Measurements from ENCODE around the gene DAZL. TPM values are rescaled to one million over a fixed set of nuclear protein-coding genes. Genes with fewer than 3 reads are reported as not detected.

DAZL gene
- total and polyA plus RNA-seq, 5 donors from 2014 or later, result not detected

- no peak for ATAC-seq (ENCODE audit: low read depth in 2 of 2)
- no peak overlapping the region for H3K4me3 ChIP-seq (ENCODE audit: low read depth, low read length)
- no peaks in the 10 kb centered on the region for H3K9me3 Mint-ChIP-seq
- peaks cover 54% of the 10 kb centered on the region for H3K27me3 Mint-ChIP-seq
- H3K9me3 ChIP-seq (ENCODE audit: control insufficient read depth in 2 of 2, low read length in 2 of 2), result no peaks in the 10 kb centered on the region
- no peak overlapping the region for H3K4me3 Mint-ChIP-seq
- no peaks in the 10 kb centered on the region for H3K36me3 ChIP-seq (ENCODE audit: control insufficient read depth, insufficient read depth, low read length)
- no peak for DNase-seq
- no peak overlapping the region for H3K27ac Mint-ChIP-seq
- no peaks in the 10 kb centered on the region for H3K36me3 Mint-ChIP-seq
- no peaks in the 10 kb centered on the region for H3K4me1 ChIP-seq (ENCODE audit: control insufficient read depth, insufficient read depth, low read length, poor library complexity, severe bottlenecking)
- H3K4me1 Mint-ChIP-seq, result peaks cover 6 to 27% (median 16%) of the 10 kb centered on the region in 4 donors
- peaks cover 4% of the 10 kb centered on the region for H3K27me3 ChIP-seq (ENCODE audit: control insufficient read depth, insufficient read depth, low read length)
- H3K27ac ChIP-seq (ENCODE audit: insufficient read depth, low read length, poor library complexity, severe bottlenecking), result no peak overlapping the region
These were observed 9.4 kb downstream of the DAZL start for GRCh38 chr3:16595778-16596177.

- H3K36me3 Mint-ChIP-seq, result no peaks in the 10 kb centered on the region
These were observed 15.2 kb downstream of the DAZL start for GRCh38 chr3:16589867-16590624.

GRCh38 chr3:16589120-16589519 lies 16.1 kb downstream of the DAZL start:
- ATAC-seq (ENCODE audit: low read depth in 2 of 2), result no peak
- H3K36me3 ChIP-seq (ENCODE audit: control insufficient read depth, insufficient read depth, low read length), result no peaks in the 10 kb centered on the region
- Mint-ChIP-seq H3K9me3 (no peaks in the 10 kb centered on the region), H3K4me3 (no peak overlapping the region), H3K27ac (no peak overlapping the region), H3K27me3 (peaks cover 21% of the 10 kb centered on the region), H3K4me1 (peaks cover 0 to 9% (median 2%) of the 10 kb centered on the region in 4 donors), H3K36me3 (no peaks in the 10 kb centered on the region)
- DNase-seq, result no peak
- H3K27me3 ChIP-seq (ENCODE audit: control insufficient read depth, insufficient read depth, low read length), result peaks cover 2% of the 10 kb centered on the region
- H3K4me1 ChIP-seq (ENCODE audit: control insufficient read depth, insufficient read depth, low read length, poor library complexity, severe bottlenecking), result peaks cover 3% of the 10 kb centered on the region
- H3K27ac ChIP-seq (ENCODE audit: insufficient read depth, low read length, poor library complexity, severe bottlenecking), result no peak overlapping the region
- H3K4me3 ChIP-seq (ENCODE audit: low read depth, low read length), result no peak overlapping the region
- no peaks in the 10 kb centered on the region for H3K9me3 ChIP-seq (ENCODE audit: control insufficient read depth in 2 of 2, low read length in 2 of 2)

More at GRCh38 chr3:16589867-16590624, 15.2 kb downstream of the DAZL start:
- DNase-seq (peak in 1 of 3 donors; percentile 38), ATAC-seq (ENCODE audit: low read depth in 2 of 2) (peak in 1 of 2 donors; percentile 56)
- Histone ChIP-seq H3K4me3 (ENCODE audit: low read depth, low read length) (no peak overlapping the region), H3K27me3 (ENCODE audit: control insufficient read depth, insufficient read depth, low read length) (peaks cover 2% of the 10 kb centered on the region), H3K27ac (ENCODE audit: insufficient read depth, low read length, poor library complexity, severe bottlenecking) (no peak overlapping the region), H3K9me3 (ENCODE audit: control insufficient read depth in 2 of 2, low read length in 2 of 2) (no peaks in the 10 kb centered on the region), H3K36me3 (ENCODE audit: control insufficient read depth, insufficient read depth, low read length) (no peaks in the 10 kb centered on the region), H3K4me1 (ENCODE audit: control insufficient read depth, insufficient read depth, low read length, poor library complexity, severe bottlenecking) (peaks cover 3% of the 10 kb centered on the region)
- Mint-ChIP-seq H3K27me3 (peaks cover 26% of the 10 kb centered on the region), H3K4me1 (peaks cover 0 to 9% (median 2%) of the 10 kb centered on the region in 4 donors), H3K4me3 (no peak overlapping the region), H3K9me3 (no peaks in the 10 kb centered on the region), H3K27ac (no peak overlapping the region)

- Mint-ChIP-seq H3K27me3 (peaks cover 13% of the 10 kb centered on the region), H3K9me3 (no peaks in the 10 kb centered on the region), H3K4me3 (no peak overlapping the region), H3K4me1 (peaks cover 0 to 9% (median 2%) of the 10 kb centered on the region in 4 donors), H3K36me3 (no peaks in the 10 kb centered on the region), H3K27ac (no peak overlapping the region)
- peaks cover 2% of the 10 kb centered on the region for H3K27me3 ChIP-seq (ENCODE audit: control insufficient read depth, insufficient read depth, low read length)
- no peak overlapping the region for H3K27ac ChIP-seq (ENCODE audit: insufficient read depth, low read length, poor library complexity, severe bottlenecking)
- ATAC-seq (ENCODE audit: low read depth in 2 of 2), result no peak
- DNase-seq, result no peak
- no peaks in the 10 kb centered on the region for H3K9me3 ChIP-seq (ENCODE audit: control insufficient read depth in 2 of 2, low read length in 2 of 2)
- no peak overlapping the region for H3K4me3 ChIP-seq (ENCODE audit: low read depth, low read length)
- H3K4me1 ChIP-seq (ENCODE audit: control insufficient read depth, insufficient read depth, low read length, poor library complexity, severe bottlenecking), result peaks cover 3% of the 10 kb centered on the region
- no peaks in the 10 kb centered on the region for H3K36me3 ChIP-seq (ENCODE audit: control insufficient read depth, insufficient read depth, low read length)
These were observed 17.6 kb downstream of the DAZL start for GRCh38 chr3:16587681-16588060.

- Mint-ChIP-seq H3K36me3 (no peaks in the 10 kb centered on the region), H3K27ac (no peak overlapping the region), H3K4me1 (peaks cover 0 to 9% (median 2%) of the 10 kb centered on the region in 4 donors), H3K4me3 (no peak overlapping the region), H3K9me3 (no peaks in the 10 kb centered on the region), H3K27me3 (peaks cover 12% of the 10 kb centered on the region)
- H3K36me3 ChIP-seq (ENCODE audit: control insufficient read depth, insufficient read depth, low read length), result no peaks in the 10 kb centered on the region
- no peaks in the 10 kb centered on the region for H3K9me3 ChIP-seq (ENCODE audit: control insufficient read depth in 2 of 2, low read length in 2 of 2)
- H3K4me3 ChIP-seq (ENCODE audit: low read depth, low read length), result no peak overlapping the region
- ATAC-seq (ENCODE audit: low read depth in 2 of 2) (no peak), DNase-seq (no peak)
- H3K27me3 ChIP-seq (ENCODE audit: control insufficient read depth, insufficient read depth, low read length), result peaks cover 2% of the 10 kb centered on the region
- H3K27ac ChIP-seq (ENCODE audit: insufficient read depth, low read length, poor library complexity, severe bottlenecking), result no peak overlapping the region
- H3K4me1 ChIP-seq (ENCODE audit: control insufficient read depth, insufficient read depth, low read length, poor library complexity, severe bottlenecking), result peaks cover 3% of the 10 kb centered on the region
These were observed 18.1 kb downstream of the DAZL start for GRCh38 chr3:16587047-16587680.

GRCh38 chr3:16584880-16585279 lies 20.3 kb downstream of the DAZL start:
- DNase-seq (no peak), ATAC-seq (ENCODE audit: low read depth in 2 of 2) (no peak)
- Mint-ChIP-seq H3K27ac (no peak overlapping the region), H3K36me3 (no peaks in the 10 kb centered on the region), H3K9me3 (peaks cover 0 to 4% (median 0%) of the 10 kb centered on the region in 7 donors), H3K27me3 (peaks cover 14% of the 10 kb centered on the region), H3K4me1 (peaks cover 0 to 6% (median 1%) of the 10 kb centered on the region in 4 donors), H3K4me3 (no peak overlapping the region)
- Histone ChIP-seq H3K27ac (ENCODE audit: insufficient read depth, low read length, poor library complexity, severe bottlenecking) (no peak overlapping the region), H3K4me1 (ENCODE audit: control insufficient read depth, insufficient read depth, low read length, poor library complexity, severe bottlenecking) (no peaks in the 10 kb centered on the region), H3K27me3 (ENCODE audit: control insufficient read depth, insufficient read depth, low read length) (no peaks in the 10 kb centered on the region), H3K4me3 (ENCODE audit: low read depth, low read length) (no peak overlapping the region), H3K36me3 (ENCODE audit: control insufficient read depth, insufficient read depth, low read length) (no peaks in the 10 kb centered on the region), H3K9me3 (ENCODE audit: control insufficient read depth in 2 of 2, low read length in 2 of 2) (no peaks in the 10 kb centered on the region)

GRCh38 chr3:16583551-16583950 lies 21.7 kb downstream of the DAZL start:
- H3K4me3 Mint-ChIP-seq, result no peak overlapping the region
- ATAC-seq (ENCODE audit: low read depth in 2 of 2), result no peak

More at GRCh38 chr3:16583551-16583950, 21.7 kb downstream of the DAZL start:
- Mint-ChIP-seq H3K36me3 (no peaks in the 10 kb centered on the region), H3K4me1 (no peaks in the 10 kb centered on the region), H3K9me3 (peaks cover 0 to 4% (median 0%) of the 10 kb centered on the region in 7 donors), H3K27me3 (peaks cover 18% of the 10 kb centered on the region), H3K27ac (no peak overlapping the region)
- Histone ChIP-seq H3K27ac (ENCODE audit: insufficient read depth, low read length, poor library complexity, severe bottlenecking) (no peak overlapping the region), H3K4me3 (ENCODE audit: low read depth, low read length) (no peak overlapping the region), H3K27me3 (ENCODE audit: control insufficient read depth, insufficient read depth, low read length) (no peaks in the 10 kb centered on the region), H3K9me3 (ENCODE audit: control insufficient read depth in 2 of 2, low read length in 2 of 2) (no peaks in the 10 kb centered on the region), H3K4me1 (ENCODE audit: control insufficient read depth, insufficient read depth, low read length, poor library complexity, severe bottlenecking) (no peaks in the 10 kb centered on the region), H3K36me3 (ENCODE audit: control insufficient read depth, insufficient read depth, low read length) (no peaks in the 10 kb centered on the region)
- no peak for DNase-seq
